ENCODE data around the gene TREH.

TREH gene

DNA sequence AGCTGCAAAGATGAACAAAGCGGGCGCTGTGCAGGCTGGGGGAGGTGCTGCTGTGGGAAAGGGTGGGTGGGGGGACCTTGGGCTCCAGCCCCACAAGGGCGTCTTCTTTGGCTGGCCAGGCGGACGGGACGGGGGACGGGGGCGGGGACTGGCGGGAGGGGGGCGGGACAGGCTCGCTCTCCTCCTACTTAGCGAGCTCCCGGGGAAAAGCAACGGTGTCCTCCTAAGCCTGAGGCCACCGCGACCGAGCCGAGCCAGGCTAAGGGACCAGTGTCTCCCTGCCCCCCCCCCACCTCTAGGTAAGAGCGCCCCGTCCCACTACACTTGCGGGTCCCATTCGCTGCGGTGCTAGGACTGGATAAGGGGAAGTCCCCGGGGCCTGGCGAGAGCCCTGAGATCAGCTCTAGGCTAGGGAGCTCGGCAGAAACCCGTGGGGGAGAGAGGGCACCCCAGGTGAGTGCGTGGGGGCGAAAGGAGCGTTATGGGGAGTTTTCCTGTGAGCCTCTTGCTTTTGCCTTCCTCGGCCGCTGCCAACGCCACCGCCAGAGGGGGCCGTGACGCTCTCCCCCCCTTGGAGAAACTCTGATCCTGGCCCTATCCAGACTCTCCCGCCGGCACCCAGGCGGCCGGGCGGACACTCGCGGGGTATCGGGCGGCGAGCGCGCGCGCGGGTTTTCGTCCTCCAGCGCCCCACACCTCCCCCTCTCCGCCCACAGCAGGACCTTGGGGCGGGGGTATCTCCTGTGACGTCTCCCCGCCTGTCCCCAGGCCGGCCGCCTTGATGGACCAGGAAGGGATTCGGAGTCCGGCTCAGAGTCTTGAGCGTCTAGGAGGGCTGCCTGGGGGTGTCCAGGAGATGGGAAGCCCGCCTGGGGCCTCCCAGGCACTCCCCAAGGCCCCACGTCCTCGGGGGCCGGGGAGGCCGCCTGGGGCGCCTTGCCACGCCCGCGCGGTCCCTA, 71.8 kb downstream of the TREH start, which contains the start of gene PHLDB1:
Gene PHLDB1 (plus strand): TSS at position 215 of the 959 bp plus-strand sequence. CDS start 6,222 bp downstream, outside the sequence.
- WGBS = 1% methylated on average over 70 of the region's 72 CpGs
- Histone ChIP-seq H3K9me3 (ENCODE audit: insufficient read depth, low read depth, low read length) (no peaks in the 10 kb centered on the region), H3K36me3 (ENCODE audit: insufficient read depth, low read length) (peaks cover 7% of the 10 kb centered on the region; the same call in 1 of the 2 replicates), H3K9ac (ENCODE audit: low read depth, low read length) (no peak within 1 kb of the TSS), H3K27ac (ENCODE audit: low read depth, low read length) (no peak within 1 kb of the TSS), H3K4me3 (ENCODE audit: low read length) (peak within 1 kb of the TSS; percentile 50), H3K27me3 (ENCODE audit: insufficient read depth, low read length) (peaks cover 78% of the 10 kb centered on the region), H3K4me1 (ENCODE audit: insufficient read depth, low read length) (peaks cover 29% of the 10 kb centered on the region)

Data from HUES64 (cell line).